Right lobe of liver (tissue), 4 donors: ENCODE results near the gene IRF1.

Experiments
- POLR2A ChIP-seq: fragments of 450-650 bp; IDR thresholded peaks from one replicate; pipeline ENCODE4 v1.6.1; 2017; ENCODE audit warnings: antibody characterized with exemption, mild to moderate bottlenecking
- TF ChIP-seq, protein P1 (sequence below), 4 donors: fragments of 200-600 bp in 3 of 4; fragments of 450-650 bp in 1 of 4; IDR thresholded peaks; one replicate each; pipeline versions ENCODE4 v1.5.1 to v1.8.0; 2016 to 2022; ENCODE audit warnings: antibody characterized with exemption in 4 of 4, mild to moderate bottlenecking in 2 of 4
- donor health status: DM: no; HTN: no; CAD: no.
- donor health status: DM: no; HTN: no; CAD: no.
- donor health status: DM: no; HTN: yes; CAD: no.

- TF ChIP-seq, protein P1, sequence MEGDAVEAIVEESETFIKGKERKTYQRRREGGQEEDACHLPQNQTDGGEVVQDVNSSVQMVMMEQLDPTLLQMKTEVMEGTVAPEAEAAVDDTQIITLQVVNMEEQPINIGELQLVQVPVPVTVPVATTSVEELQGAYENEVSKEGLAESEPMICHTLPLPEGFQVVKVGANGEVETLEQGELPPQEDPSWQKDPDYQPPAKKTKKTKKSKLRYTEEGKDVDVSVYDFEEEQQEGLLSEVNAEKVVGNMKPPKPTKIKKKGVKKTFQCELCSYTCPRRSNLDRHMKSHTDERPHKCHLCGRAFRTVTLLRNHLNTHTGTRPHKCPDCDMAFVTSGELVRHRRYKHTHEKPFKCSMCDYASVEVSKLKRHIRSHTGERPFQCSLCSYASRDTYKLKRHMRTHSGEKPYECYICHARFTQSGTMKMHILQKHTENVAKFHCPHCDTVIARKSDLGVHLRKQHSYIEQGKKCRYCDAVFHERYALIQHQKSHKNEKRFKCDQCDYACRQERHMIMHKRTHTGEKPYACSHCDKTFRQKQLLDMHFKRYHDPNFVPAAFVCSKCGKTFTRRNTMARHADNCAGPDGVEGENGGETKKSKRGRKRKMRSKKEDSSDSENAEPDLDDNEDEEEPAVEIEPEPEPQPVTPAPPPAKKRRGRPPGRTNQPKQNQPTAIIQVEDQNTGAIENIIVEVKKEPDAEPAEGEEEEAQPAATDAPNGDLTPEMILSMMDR (IDR thresholded peaks at IDR 0.05): no peak
- TF ChIP-seq POLR2A: no peak
Measured at GRCh38 chr5:132461569-132462070, 29.0 kb downstream of the IRF1 start.
